HepG2 (cell line): ENCODE data around the gene NAP1L1. TPM values are rescaled to one million over a fixed set of nuclear protein-coding genes. Genes with fewer than 3 reads are reported as not detected.

Source experiments
- ATAC-seq: fragments of 200-7000 bp; cut with Tn5 transposase; 3 replicates; pipeline ENCODE4 v1.9.1; 2020; ENCODE audit warnings: mild to moderate bottlenecking, moderate library complexity
- BruUV-seq: library from RNA; stranded (reverse); fragments of 400-500 nt; replicated peaks from 2 replicates; lab custom pipeline; 2021; lab: Mats Ljungman, UMichigan
- CTCF ChIA-PET: fragments of 300-600 bp; formaldehyde crosslinking; extraction: SDS; loops from one replicate; lab custom pipeline; 2021; ENCODE audit warnings: low total read pairs, inconsistent platforms, low intra/inter-chr PET ratio; lab: Yijun Ruan, JAX
- POLR2A ChIA-PET: fragments of 350-600 bp; sonication (Branson Sonifier 250); formaldehyde crosslinking; loops from one replicate; lab custom pipeline; 2020; ENCODE audit warnings: antibody characterized with exemption, inconsistent platforms; lab: Yijun Ruan, JAX
- DNase-seq: peaks from one replicate; pipeline ENCODE4 v3.0.0-alpha.2; 2015; ENCODE audit warnings: low spot score
- FAIRE-seq: peaks from 3 replicates; lab custom pipeline; 2011; peaks lifted over from hg19 to GRCh38; lab: Jason Lieb, UNC
- H2AFZ ChIP-seq: one replicate; pipeline ENCODE4 v1.6.1; 2011; ENCODE audit warnings: low read length, inconsistent platforms
- H3K27ac ChIP-seq: fragments of 300-600 bp; 3 replicates; pipeline ENCODE4 v1.8.0; 2011; ENCODE audit warnings: mixed run types, mild to moderate bottlenecking, mixed read lengths, low read length, inconsistent platforms; ENCODE audit not compliant: insufficient read depth; ENCODE audit errors: extremely low read length
- H3K27me3 ChIP-seq, 2 experiments: fragments of 200-600 bp in 1 of 2; 2 replicates in 1 of 2; 3 replicates in 1 of 2; pipeline versions ENCODE4 v1.6.0 to v1.8.0; 2011; ENCODE audit warnings: low read length in 2 of 2, mild to moderate bottlenecking in 2 of 2, moderate library complexity in 2 of 2, inconsistent platforms in 1 of 2; ENCODE audit not compliant: insufficient read depth in 2 of 2, control insufficient read depth in 1 of 2
- H3K36me3 ChIP-seq, 2 experiments: fragments of 200-600 bp in 1 of 2; replicated peaks in 1 of 2; 2 replicates in 1 of 2; 3 replicates in 1 of 2; pipeline versions ENCODE4 v1.5.1 to v1.8.0; 2011; ENCODE audit warnings: low read length in 2 of 2, inconsistent platforms in 1 of 2; ENCODE audit not compliant: insufficient read depth in 2 of 2, control insufficient read depth in 1 of 2
- H3K4me1 ChIP-seq: 2 replicates; pipeline ENCODE4 v1.5.1; 2012; ENCODE audit warnings: low read length, inconsistent platforms; ENCODE audit not compliant: insufficient read depth
- H3K4me2 ChIP-seq: 2 replicates; pipeline ENCODE4 v1.6.0; 2011; ENCODE audit warnings: low read depth, low read length, inconsistent platforms
- H3K4me3 ChIP-seq, 3 experiments: fragments of 200-600 bp in 1 of 3; sonication (generic), shearing (Covaris generic) in 1 of 3; replicated peaks in 1 of 3; 2 replicates each; pipeline ENCODE4 v1.5.1; 2011 to 2016; ENCODE audit warnings: low read length in 3 of 3, inconsistent platforms in 2 of 3, low read depth in 2 of 3, mild to moderate bottlenecking in 2 of 3, control low read depth in 1 of 3, mixed read lengths in 1 of 3; ENCODE audit not compliant: insufficient read depth in 1 of 3
- H3K79me2 ChIP-seq: one replicate; pipeline ENCODE4 v1.6.1; 2011; ENCODE audit warnings: low read length, inconsistent platforms; ENCODE audit not compliant: insufficient read depth
- H3K9ac ChIP-seq: 2 replicates; pipeline ENCODE4 v1.6.0; 2011; ENCODE audit warnings: mild to moderate bottlenecking, low read depth, low read length, inconsistent platforms; ENCODE audit not compliant: insufficient read depth
- H3K9me3 ChIP-seq: 2 replicates; pipeline ENCODE4 v1.5.1; 2012; ENCODE audit warnings: mild to moderate bottlenecking, low read length
- H4K20me1 ChIP-seq: 2 replicates; pipeline ENCODE4 v1.6.0; 2011; ENCODE audit warnings: inconsistent platforms, mild to moderate bottlenecking, low read length, moderate library complexity; ENCODE audit not compliant: insufficient read depth
- BRD4 ChIP-seq: sonication (generic); formaldehyde crosslinking; IDR thresholded peaks from 2 replicates; pipeline ENCODE4 v1.4.0; 2020; ENCODE audit warnings: missing genetic modification reagents
- DZIP1 ChIP-seq: sonication (generic); formaldehyde crosslinking; IDR thresholded peaks from 2 replicates; pipeline ENCODE4 v1.5.0; 2020; ENCODE audit warnings: mild to moderate bottlenecking, missing genetic modification reagents
- EP300 ChIP-seq, 3 experiments: sonication (generic) in 1 of 3; formaldehyde crosslinking in 1 of 3; IDR thresholded peaks; 2 replicates each; pipeline versions ENCODE4 v1.5.1 to v1.6.1; 2011 to 2020; ENCODE audit warnings: low read depth in 2 of 3, low read length in 2 of 3, borderline replicate concordance in 1 of 3, improper control_type of control experiment in 1 of 3, mild to moderate bottlenecking in 1 of 3, missing genetic modification reagents in 1 of 3, moderate library complexity in 1 of 3
- HNF4G ChIP-seq, 2 experiments: sonication (generic) in 1 of 2; formaldehyde crosslinking in 1 of 2; IDR thresholded peaks; 2 replicates each; pipeline versions ENCODE4 v1.4.0 to v1.6.1; 2011 to 2020; ENCODE audit warnings: borderline replicate concordance in 2 of 2, low read depth in 2 of 2, mild to moderate bottlenecking in 2 of 2, low read length in 1 of 2, missing genetic modification reagents in 1 of 2, moderate library complexity in 1 of 2
- JARID2 ChIP-seq: sonication (generic); formaldehyde crosslinking; IDR thresholded peaks from 2 replicates; pipeline ENCODE4 v1.8.1; 2023; ENCODE audit warnings: missing genetic modification reagents, inconsistent platforms; ENCODE audit not compliant: insufficient replicate concordance
- MXD4 ChIP-seq: IDR thresholded peaks from 2 replicates; pipeline ENCODE4 v1.6.1; 2016; ENCODE audit warnings: mild to moderate bottlenecking, missing biosample characterization, missing genetic modification reagents
- NR2F6 ChIP-seq, 2 experiments: IDR thresholded peaks; 2 replicates each; pipeline ENCODE4 v1.6.1; 2016; ENCODE audit warnings: antibody characterized with exemption in 1 of 2, mild to moderate bottlenecking in 1 of 2
- RAD21 ChIP-seq: fragments of 450-650 bp; formaldehyde crosslinking; IDR thresholded peaks from 2 replicates; pipeline ENCODE4 v1.5.0; 2020; ENCODE audit warnings: mild to moderate bottlenecking
- SMARCC2 ChIP-seq: fragments of 450-650 bp; IDR thresholded peaks from 2 replicates; pipeline ENCODE4 v1.6.1; 2017; ENCODE audit warnings: antibody characterized with exemption, mild to moderate bottlenecking
- XBP1 ChIP-seq: sonication (generic); formaldehyde crosslinking; IDR thresholded peaks from 2 replicates; pipeline ENCODE4 v1.5.0; 2020; ENCODE audit warnings: missing genetic modification reagents
- ZMAT5 ChIP-seq: sonication (generic); formaldehyde crosslinking; IDR thresholded peaks from 2 replicates; pipeline ENCODE4 v1.5.0; 2020; ENCODE audit warnings: mild to moderate bottlenecking, low read depth, missing genetic modification reagents, borderline replicate concordance
- ZNF747 ChIP-seq: sonication (generic); formaldehyde crosslinking; IDR thresholded peaks from 2 replicates; pipeline ENCODE4 v1.8.1; 2023; ENCODE audit warnings: missing genetic modification reagents, mild to moderate bottlenecking, borderline replicate concordance
- ZNF816 ChIP-seq: sonication (generic); formaldehyde crosslinking; IDR thresholded peaks from 2 replicates; pipeline ENCODE4 v1.8.0; 2022; ENCODE audit warnings: missing genetic modification reagents, mild to moderate bottlenecking, borderline replicate concordance
- WGBS: methylation state at CpG from one replicate; pipeline ENCODE4 v1.1.6; 2017; ENCODE audit warnings: low lambda C conversion rate; 5-methylcytosine and 5-hydroxymethylcytosine counted together
- in situ Hi-C: cut with HindIII; loops from 2 replicates; pipeline ENCODE4 v1.10.0; 2017; ENCODE audit warnings: low pct_unique_long_range_greater_than_20kb; ENCODE audit not compliant: extremely low pct_ligation_motif_present
- intact Hi-C: fragments of 100-400 bp; cut with micrococcal nuclease; formaldehyde crosslinking; loops from one replicate; pipeline ENCODE4 v1.10.0; 2022; ENCODE audit not compliant: unreplicated experiment
- polyA plus RNA-seq, 8 experiments: library from polyadenylated mRNA; depleted of rRNA in 3 of 8; stranded (reverse) in 7 of 8; unstranded in 1 of 8; fragments of >200 nt; fragmentation: Illumina TruSeq in 4 of 8; extraction: Trizol in 4 of 8; gene quantifications; 2 replicates each; pipeline versions ENCODE4 v1.2.1 to v1.2.3, GENCODE V29; 2011 to 2016; ENCODE audit warnings: low read depth in 4 of 8, missing spikeins in 1 of 8, mixed read lengths in 1 of 8; ENCODE audit not compliant: insufficient read depth in 1 of 8
- total RNA-seq, 5 experiments: library from RNA; depleted of rRNA; stranded (reverse); fragments of >200 nt; fragmentation: Illumina TruSeq; extraction: Trizol; gene quantifications; 2 replicates each; pipeline ENCODE4 v1.2.3, GENCODE V29; 2016; ENCODE audit warnings: low read depth in 1 of 5
- TF ChIP-seq, protein P1 (sequence below): sonication (generic); formaldehyde crosslinking; IDR thresholded peaks from 2 replicates; pipeline ENCODE4 v1.5.0; 2020; ENCODE audit warnings: missing genetic modification reagents, mild to moderate bottlenecking, borderline replicate concordance
- TF ChIP-seq, protein P2 (sequence below): sonication (generic); formaldehyde crosslinking; IDR thresholded peaks from 2 replicates; pipeline ENCODE4 v1.8.0; 2022; ENCODE audit warnings: mild to moderate bottlenecking, missing genetic modification reagents, moderate library complexity

NAP1L1 gene
- total and polyA plus RNA-seq, 2 of the 13 experiments (the other 11 are each of a cell fraction or from before 2014, with no cell fraction given) = 207 to 309 TPM

- TF ChIP-seq DZIP1 (CRISPR knock-in tag) (no peak), XBP1 (CRISPR knock-in tag) (no peak), JARID2 (CRISPR knock-in tag) (no peak), EP300 (IDR thresholded peaks at IDR 0.05; ENCODE audit: low read depth in 2 of 2, low read length in 2 of 2) (peak in 1 of 2 experiments; percentile 38; a peak in 1 of 4 replicates), EP300 (CRISPR knock-in tag; IDR thresholded peaks at IDR 0.05; ENCODE audit: borderline replicate concordance) (no peak)
These were observed 55.8 kb downstream of the NAP1L1 start (continued) for GRCh38 chr12:76028571-76029277.

DNA sequence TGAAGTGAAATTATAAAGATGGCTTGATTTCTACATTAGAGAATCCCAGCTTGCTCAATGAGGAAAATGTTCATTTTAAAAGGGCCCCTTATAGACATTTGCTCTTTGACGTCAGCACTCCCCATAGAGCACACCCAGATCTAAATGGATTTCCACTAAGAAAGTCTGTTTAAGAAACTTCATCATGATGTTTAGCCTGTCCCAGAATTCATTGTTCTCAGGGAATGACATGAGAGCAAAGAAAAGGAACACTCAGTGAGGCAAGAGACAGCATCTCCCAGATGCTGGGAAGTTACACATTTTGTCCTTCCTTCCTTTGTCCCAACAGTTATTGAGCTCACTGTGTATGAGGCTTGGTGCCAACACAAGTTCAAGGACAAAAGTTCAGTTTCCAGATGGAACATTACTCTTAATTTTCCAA is 57.8 kb downstream of the NAP1L1 start:
- no TSS peak for BruUV-seq
- no peaks in the 10 kb centered on the region; a peak in 2 of 5 replicates for H3K36me3 ChIP-seq
- ChIA-PET POLR2A (interaction anchor here (1.2 to 2.9 kb wide), 10 partner anchors 10 to 468 kb away, joined by 3 to 14 read pairs (median 4); no protein-coding TSS in a partner anchor), CTCF (no interaction called here)
- H3K9ac ChIP-seq = no peak overlapping the region
- no peak overlapping the region for H2AFZ ChIP-seq
- DNase-seq = peak; percentile 61
- no peak overlapping the region for H3K4me3 ChIP-seq
- peak; percentile 66 for FAIRE-seq
- H3K4me2 ChIP-seq = no peak overlapping the region
- peaks cover 6% of the 10 kb centered on the region for H4K20me1 ChIP-seq
- H3K79me2 ChIP-seq = peaks cover 34% of the 10 kb centered on the region
- intact Hi-C loops = loop anchor here (5.0 kb wide), 1 partner anchor 314 kb away; no protein-coding TSS in a partner anchor
- in situ Hi-C loops = no loop called here
- 77% methylated on average over 1 of the region's 1 CpG for WGBS
- peaks cover 0 to 3% of the 10 kb centered on the region in 2 experiments; a peak in 1 of 5 replicates for H3K27me3 ChIP-seq
- H3K27ac ChIP-seq = peak overlapping the region; percentile 19
- ATAC-seq = no peak
- no peaks in the 10 kb centered on the region for H3K9me3 ChIP-seq
- peaks cover 42% of the 10 kb centered on the region for H3K4me1 ChIP-seq
- no peak for TF ChIP-seq BRD4 (CRISPR knock-in tag)
- no peak for TF ChIP-seq HNF4G (IDR thresholded peaks at IDR 0.05; ENCODE audit: borderline replicate concordance, low read depth, low read length)
- no peak for TF ChIP-seq HNF4G (CRISPR knock-in tag; IDR thresholded peaks at IDR 0.05; ENCODE audit: borderline replicate concordance, low read depth)
- no peak for TF ChIP-seq SMARCC2
- no peak for TF ChIP-seq RAD21 (CRISPR knock-in tag)
- no peak for TF ChIP-seq ZNF816 (CRISPR knock-in tag)
- TF ChIP-seq, protein P1, sequence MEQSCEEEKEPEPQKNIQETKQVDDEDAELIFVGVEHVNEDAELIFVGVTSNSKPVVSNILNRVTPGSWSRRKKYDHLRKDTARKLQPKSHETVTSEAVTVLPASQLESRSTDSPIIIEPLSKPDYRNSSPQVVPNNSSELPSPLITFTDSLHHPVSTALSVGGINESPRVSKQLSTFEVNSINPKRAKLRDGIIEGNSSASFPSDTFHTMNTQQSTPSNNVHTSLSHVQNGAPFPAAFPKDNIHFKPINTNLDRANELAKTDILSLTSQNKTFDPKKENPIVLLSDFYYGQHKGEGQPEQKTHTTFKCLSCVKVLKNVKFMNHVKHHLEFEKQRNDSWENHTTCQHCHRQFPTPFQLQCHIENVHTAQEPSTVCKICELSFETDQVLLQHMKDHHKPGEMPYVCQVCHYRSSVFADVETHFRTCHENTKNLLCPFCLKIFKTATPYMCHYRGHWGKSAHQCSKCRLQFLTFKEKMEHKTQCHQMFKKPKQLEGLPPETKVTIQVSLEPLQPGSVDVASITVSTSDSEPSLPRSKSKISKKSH (CRISPR knock-in tag) = no peak
- TF ChIP-seq ZNF747 (CRISPR knock-in tag) = no peak
- TF ChIP-seq ZMAT5 (CRISPR knock-in tag) = no peak
- TF ChIP-seq, protein P2, sequence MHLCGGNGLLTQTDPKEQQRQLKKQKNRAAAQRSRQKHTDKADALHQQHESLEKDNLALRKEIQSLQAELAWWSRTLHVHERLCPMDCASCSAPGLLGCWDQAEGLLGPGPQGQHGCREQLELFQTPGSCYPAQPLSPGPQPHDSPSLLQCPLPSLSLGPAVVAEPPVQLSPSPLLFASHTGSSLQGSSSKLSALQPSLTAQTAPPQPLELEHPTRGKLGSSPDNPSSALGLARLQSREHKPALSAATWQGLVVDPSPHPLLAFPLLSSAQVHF (CRISPR knock-in tag) = no peak
- no peak for TF ChIP-seq MXD4 (CRISPR knock-in tag)
- TF ChIP-seq NR2F6 (IDR thresholded peaks at IDR 0.05) = no peak; the same call in 1 of the 2 replicates
- TF ChIP-seq NR2F6 (CRISPR knock-in tag; IDR thresholded peaks at IDR 0.05) = peak; percentile 76
